Transverse colon (tissue), 3 donors: ENCODE measurements around the gene EYS.

Experiments
- CTCF ChIP-seq, 5 experiments: fragments of 200-600 bp in 3 of 5; fragments of 450-650 bp in 2 of 5; sonication (generic) in 3 of 5; IDR thresholded peaks; 1 replicate in 2 of 5; 2 replicates in 3 of 5; pipeline ENCODE4 v1.5.1; 2016 to 2017; ENCODE audit warnings: antibody characterized with exemption in 5 of 5, inconsistent platforms in 3 of 5, mild to moderate bottlenecking in 2 of 5, moderate library complexity in 1 of 5
- POLR2A ChIP-seq: fragments of 450-650 bp; IDR thresholded peaks from one replicate; pipeline ENCODE4 v1.6.1; 2016; ENCODE audit warnings: antibody characterized with exemption, mild to moderate bottlenecking, moderate library complexity

- TF ChIP-seq CTCF (IDR thresholded peaks at IDR 0.05) (no peak), POLR2A (no peak)
These were observed 1616.7 kb downstream of the EYS start for GRCh38 chr6:64090352-64090751.
